ENCODE results near the gene NFE2L2.
"Not testable (repeated sequence)": the region's sequence is repeated elsewhere in the genome, so short reads cannot be mapped to it uniquely, and the experiment has no call there.

NFE2L2 gene

DNA sequence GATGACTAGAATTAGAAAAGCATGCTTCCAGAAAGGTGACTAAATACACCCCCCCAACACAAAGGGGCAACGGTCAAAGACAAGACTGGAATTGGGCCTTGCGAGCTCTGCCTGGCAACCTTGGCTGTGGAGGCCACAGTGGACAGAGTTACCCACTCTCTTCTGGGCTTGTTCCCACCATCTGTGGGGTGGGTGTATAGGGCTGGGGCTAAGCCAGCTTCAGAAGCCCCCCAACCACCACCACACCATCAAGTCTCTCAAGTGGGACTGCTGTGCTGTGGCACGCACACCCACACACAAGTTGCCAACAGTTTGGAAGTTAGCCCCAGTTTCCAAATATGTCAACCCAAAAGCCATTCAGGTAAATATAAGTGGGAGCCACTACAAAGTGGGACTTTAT, 7.8 kb downstream of the NFE2L2 start:
- TF ChIP-seq POLR2A (IDR thresholded peaks at IDR 0.05; ENCODE audit: low read length) (no peak), GATA1 (IDR thresholded peaks at IDR 0.05; ENCODE audit: low read depth, low read length) (no peak)
- no peak for DNase-seq

DNA sequence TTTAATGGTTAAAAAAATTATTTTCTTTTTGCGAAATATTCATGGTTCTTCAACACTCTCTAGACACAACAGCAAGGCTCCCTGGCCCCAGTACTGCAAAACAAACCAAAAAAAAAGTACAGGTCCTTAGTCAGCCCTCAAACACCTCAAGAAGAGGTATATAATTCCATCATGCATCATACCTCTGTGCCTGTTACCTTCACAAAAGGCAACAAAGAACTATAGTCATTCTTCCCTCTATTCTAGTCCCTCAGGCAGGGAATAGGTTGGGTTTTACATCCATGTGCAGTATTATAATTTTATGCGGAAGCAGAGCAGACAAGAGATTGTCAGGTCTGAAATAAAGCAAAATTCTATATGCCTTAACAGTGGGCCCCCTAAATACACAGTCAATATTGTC, 8.5 kb downstream of the NFE2L2 start:
- DNase-seq = no peak
- no peak for TF ChIP-seq GATA1 (IDR thresholded peaks at IDR 0.05; ENCODE audit: low read depth, low read length)
- no peak for TF ChIP-seq POLR2A (IDR thresholded peaks at IDR 0.05; ENCODE audit: low read length)

DNA sequence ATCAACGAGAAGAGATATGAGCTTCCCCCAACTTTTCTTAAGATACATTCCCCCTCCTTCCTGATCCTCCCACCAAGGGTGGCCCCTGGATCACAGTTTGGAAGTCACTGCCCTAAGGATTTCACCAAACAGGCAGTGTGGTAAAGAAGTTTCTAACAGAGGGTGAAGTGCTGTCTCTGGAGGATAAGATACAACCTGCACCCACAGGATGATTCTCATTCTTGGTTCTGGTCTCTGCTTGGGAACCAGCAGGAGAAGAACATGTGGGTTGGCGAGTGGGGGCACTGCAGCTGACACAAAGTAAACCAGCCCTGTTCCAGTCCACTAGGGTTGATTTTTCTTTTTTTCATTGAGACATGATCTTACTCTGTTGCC, 9.3 kb downstream of the NFE2L2 start:
- no peak for DNase-seq
- no peak for TF ChIP-seq POLR2A (IDR thresholded peaks at IDR 0.05; ENCODE audit: low read length)
- no peak for TF ChIP-seq GATA1 (IDR thresholded peaks at IDR 0.05; ENCODE audit: low read depth, low read length)

DNA sequence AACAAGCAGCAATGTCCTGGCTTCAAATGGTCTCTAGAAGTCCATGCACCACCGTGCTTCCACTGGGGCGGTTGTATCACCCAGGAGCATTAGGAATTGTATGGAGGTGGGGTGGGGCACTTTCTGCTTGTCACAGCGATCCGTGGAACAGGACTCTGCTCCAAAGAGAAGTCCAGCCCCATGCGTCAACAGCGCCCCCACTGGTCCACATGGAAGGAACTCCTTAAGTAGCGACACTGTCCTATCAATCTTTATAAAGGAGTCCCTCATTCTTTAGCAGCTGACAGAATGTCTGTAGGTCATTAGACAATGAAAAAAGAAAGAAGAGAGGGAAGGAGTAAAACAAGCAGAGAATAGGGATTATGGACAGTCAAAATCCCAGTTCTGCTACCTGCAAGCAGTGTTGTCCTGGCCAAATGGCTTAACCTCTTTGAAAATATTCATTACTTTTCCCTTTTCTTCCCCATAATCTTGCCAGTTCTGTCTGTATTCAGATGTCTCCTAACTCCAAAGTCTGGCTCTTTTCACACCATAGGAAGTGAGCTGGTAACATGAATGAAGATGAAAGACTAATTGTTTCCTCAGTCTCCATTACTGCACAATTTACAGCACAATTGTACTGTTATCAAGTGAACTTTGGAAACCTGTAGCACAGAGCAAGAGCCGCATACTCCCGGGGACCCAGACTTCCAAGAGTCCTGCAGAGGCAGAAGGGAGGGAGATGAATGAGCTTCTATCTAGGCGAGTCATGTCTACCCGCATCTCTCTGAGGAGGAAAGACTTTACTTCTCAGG, 9.9 kb downstream of the NFE2L2 start:
- DNase-seq = peak; percentile 67 to 73

DNA sequence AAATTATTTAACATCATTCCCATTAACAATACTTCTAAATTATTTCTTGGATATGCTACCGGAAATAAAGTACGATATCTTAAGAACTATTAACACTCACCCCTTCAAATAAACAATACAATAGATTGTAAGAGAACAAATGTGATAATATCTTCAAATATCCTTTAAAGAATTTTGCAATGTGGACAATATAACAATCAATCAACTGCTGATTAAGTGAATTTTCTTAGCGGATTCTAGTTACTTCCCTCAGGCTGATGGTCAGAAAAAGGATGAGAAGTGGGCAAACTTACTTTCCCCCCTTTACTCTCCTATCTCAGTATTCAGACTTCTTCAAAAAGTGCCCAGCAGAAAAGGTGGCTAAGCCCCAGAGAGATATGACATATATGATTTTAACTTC, 10.8 kb downstream of the NFE2L2 start:
- TF ChIP-seq GATA1 (IDR thresholded peaks at IDR 0.05; ENCODE audit: low read depth, low read length) (no peak), POLR2A (IDR thresholded peaks at IDR 0.05; ENCODE audit: low read length) (no peak)

More for the DNA sequence above, 9.9 kb downstream of the NFE2L2 start:
- no peak for TF ChIP-seq GATA1 (IDR thresholded peaks at IDR 0.05; ENCODE audit: low read depth, low read length)
- TF ChIP-seq POLR2A (IDR thresholded peaks at IDR 0.05; ENCODE audit: low read length) = no peak

DNA sequence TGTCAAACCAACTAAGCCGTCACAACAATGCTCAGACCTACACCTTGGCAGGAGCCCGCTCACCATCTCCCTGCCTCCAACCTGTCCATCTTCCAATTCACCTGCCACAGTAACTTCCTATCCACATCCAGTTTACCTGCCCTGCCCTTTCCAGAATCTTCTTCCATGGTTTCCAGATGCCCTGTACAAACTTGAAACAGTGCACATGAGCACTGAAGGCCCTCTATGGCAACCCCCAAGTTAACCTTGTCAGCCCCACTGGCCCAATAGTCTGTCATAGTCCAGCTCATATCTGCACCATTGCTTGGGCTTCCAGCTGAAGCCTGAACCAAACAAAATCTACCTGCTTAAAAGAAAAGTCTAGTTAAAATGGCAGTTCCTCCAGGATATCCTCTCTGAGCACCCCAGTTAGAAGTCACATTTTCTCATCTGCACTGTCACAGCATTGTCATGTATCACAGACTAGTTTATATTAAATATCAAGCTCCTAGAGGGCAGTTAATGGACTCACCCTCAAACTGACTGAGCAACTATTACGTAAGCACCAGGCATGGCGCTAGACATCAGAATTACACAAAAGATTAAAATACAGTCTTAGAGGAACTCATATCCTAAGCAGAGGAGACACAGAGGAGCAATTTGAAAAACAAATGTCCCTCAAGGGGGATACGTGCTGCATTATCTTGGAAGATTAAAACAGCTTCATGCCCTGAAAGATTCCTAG, 11.6 kb downstream of the NFE2L2 start:
- peak; percentile 26 to 58 for DNase-seq
- TF ChIP-seq POLR2A (IDR thresholded peaks at IDR 0.05; ENCODE audit: low read length) (no peak), GATA1 (IDR thresholded peaks at IDR 0.05; ENCODE audit: low read depth, low read length) (no peak)

More for the DNA sequence above, 10.8 kb downstream of the NFE2L2 start:
- DNase-seq = no peak

DNA sequence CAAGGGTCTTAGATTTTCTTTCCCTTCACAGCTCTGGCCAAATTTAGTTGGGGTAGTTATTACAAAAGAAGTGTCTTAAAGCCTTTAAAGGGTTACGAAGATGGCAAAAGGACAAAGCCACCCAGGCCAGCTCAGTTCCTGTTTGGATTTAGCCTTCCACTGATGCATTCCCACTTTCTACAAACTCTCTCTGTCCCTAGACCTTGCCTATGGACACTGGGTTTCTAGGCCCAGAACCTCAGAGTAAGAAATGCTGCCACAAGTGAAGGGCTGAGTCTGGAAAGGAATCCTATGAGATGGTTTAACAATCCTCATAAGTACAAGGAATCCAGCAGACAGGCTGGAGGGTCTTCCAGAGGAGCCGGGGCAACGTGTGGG, 13.4 kb downstream of the NFE2L2 start:
- DNase-seq = no peak
- no peak for TF ChIP-seq POLR2A (IDR thresholded peaks at IDR 0.05; ENCODE audit: low read length)
- TF ChIP-seq GATA1 (IDR thresholded peaks at IDR 0.05; ENCODE audit: low read depth, low read length) = no peak

DNA sequence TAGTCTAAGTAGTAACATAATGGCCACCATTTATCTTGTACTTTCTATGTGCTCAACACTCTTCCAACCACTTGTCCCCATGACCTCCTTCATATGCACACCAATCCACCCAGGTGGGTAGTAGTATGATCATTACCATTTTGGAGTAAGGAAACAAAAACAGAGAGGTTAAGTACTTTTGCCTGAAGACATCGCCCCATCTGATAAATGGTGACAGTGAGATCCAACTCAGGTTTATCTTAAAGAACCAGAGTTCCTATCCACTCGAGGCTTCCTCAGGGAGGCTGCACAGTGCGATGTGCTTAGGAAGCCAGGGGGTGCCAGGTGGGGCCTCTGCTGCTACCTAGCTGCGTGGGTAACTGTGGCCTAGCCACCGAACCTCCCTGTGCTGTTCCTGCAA, 14.1 kb downstream of the NFE2L2 start:
- TF ChIP-seq POLR2A (IDR thresholded peaks at IDR 0.05; ENCODE audit: low read length) (no peak), GATA1 (IDR thresholded peaks at IDR 0.05; ENCODE audit: low read depth, low read length) (no peak)
- DNase-seq = peak in 1 of 2 experiments; percentile 27

DNA sequence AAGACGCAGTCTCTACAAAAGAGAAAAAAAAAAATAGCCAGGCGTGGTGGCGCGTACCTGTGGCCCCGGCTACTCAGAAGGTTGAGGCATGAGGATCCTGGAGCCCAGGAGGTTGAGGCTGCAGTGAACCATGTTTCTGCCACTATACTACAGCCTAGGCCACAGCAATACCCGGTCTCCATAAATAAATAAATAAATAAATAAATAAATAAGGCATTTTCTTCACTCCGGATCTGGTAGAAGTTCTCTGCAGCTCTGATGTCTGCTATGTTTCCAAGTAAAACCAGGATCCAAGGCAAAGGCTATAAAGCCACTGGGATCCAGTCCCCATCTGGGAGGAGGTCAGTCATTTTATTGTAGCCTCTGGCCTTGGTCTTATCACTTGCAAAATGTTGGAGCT, 15.5 kb downstream of the NFE2L2 start:
- DNase-seq = no peak
- TF ChIP-seq GATA1 (IDR thresholded peaks at IDR 0.05; ENCODE audit: low read depth, low read length) = no peak
- TF ChIP-seq POLR2A (IDR thresholded peaks at IDR 0.05; ENCODE audit: low read length) = no peak

DNA sequence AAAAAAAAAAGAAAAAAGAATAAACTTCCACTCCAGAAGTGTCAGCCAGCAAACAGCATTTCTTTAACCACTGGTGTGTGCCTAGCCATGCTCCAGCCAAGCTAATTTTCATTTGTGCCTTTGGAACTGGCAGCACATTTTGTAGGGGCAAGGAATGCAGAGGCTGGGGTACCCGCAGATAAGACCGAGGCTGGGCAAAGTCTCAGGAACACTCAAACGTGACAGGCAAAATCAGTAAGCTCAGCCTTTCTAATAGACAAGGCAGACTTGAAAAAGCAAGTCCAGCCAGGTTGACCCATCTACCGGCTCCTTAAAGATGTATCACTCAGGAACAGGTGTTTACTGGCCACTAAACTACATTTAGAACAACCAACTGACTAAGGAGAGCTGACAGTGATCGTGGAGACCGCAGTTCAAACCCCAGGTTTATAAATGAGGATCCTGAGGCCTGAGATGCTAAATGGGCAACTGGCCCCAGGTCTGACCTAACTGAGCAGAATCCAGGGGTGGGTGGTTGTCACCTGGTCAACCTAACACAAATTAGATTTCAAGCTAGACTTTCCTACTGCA, 16.7 kb downstream of the NFE2L2 start:
- DNase-seq = no peak
- TF ChIP-seq GATA1 (IDR thresholded peaks at IDR 0.05; ENCODE audit: low read depth, low read length) (no peak), POLR2A (IDR thresholded peaks at IDR 0.05; ENCODE audit: low read length) (no peak)

DNA sequence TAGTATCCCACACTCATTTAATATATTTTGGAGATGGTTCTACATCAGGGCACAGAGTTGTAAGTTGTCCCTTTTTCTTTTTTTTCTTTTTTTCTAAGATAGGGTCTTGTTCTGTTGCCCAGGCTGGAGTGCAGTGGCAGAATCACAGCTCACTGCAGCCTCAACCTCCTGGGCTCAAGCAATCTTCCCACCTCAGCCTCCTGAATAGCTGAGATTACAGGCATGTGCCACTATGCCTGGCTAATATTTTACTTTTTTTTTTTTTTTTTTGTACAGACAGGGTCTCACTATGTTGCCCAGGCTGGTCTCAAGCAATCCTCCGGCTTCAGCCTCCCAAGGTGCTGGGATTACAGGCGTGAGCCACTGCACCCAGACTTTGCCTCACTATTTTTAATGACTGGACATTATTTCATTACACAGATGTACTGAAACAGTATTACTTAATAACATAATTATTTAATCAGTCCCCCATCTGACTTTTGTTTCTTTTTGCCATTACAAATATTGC, 17.9 kb downstream of the NFE2L2 start:
- DNase-seq = not testable (repeated sequence)

DNA sequence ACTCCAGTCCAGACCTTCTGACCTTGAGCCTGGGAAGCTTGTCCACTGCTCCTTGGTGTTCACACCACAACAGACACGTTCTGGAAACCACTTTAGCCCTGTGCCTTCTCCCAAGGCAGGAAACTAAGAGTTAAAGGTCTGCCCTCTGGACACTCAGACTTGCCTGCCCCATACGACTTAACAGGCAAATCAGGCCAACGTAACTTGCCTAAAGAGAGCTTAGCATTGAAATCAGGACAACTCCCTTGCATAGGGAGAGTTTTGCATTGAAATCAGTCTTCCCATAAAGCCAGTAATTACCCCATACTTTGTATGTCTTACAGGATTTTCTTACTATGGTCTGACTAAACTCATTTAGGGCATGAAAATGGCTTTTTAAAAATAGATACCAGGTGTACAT, 18.5 kb downstream of the NFE2L2 start:
- TF ChIP-seq POLR2A (IDR thresholded peaks at IDR 0.05; ENCODE audit: low read length) = no peak
- no peak for TF ChIP-seq GATA1 (IDR thresholded peaks at IDR 0.05; ENCODE audit: low read depth, low read length)
- DNase-seq = no peak

DNA sequence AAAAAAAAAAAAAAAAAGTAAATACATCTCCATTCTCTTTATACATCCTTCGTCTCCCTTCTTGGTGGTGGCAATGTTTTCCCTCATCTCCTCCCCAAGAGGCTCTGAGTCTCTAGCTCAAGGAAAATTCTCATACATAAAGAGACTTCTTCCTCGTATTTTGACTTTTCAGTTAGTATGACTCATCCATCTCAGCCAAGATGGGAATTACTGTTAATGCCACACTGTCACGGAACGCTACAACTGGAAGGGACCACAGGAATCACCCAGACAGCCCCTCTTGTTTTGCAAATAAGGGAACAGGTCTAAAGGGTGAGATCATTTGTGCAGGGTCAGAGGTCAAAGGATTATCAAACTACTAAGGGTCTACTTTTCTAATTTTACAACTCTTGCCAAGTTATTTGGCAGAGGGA, 19.5 kb downstream of the NFE2L2 start:
- DNase-seq = no peak

DNA sequence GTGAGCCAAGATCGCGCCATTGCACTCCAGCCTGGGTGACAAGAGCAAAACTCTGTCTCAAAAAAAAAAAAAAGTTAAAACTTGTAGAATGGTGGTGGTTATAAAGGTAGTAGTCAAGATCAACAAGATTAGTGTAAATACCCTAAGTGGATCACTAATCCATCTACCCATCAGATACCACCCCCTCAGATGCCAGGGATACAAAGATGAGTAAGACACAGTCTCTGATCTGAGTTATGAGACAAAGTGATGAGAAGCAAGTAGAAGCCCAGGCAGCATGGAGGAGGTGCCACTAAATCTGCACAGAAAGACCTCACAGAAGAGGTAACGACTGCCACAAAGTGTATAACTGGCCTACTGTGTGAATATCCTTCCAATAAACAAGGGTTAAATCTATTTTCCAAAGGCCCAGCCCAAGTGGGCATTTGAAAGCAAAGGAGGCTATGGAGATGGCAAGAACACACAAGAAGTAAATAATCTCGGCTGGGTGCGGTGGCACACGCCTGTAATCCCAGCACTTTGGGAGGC, 20.2 kb downstream of the NFE2L2 start:
- TF ChIP-seq POLR2A (IDR thresholded peaks at IDR 0.05; ENCODE audit: low read length) (no peak), GATA1 (IDR thresholded peaks at IDR 0.05; ENCODE audit: low read depth, low read length) (no peak)
- no peak for DNase-seq

More for the DNA sequence above, 19.5 kb downstream of the NFE2L2 start:
- TF ChIP-seq POLR2A (IDR thresholded peaks at IDR 0.05; ENCODE audit: low read length) (no peak), GATA1 (IDR thresholded peaks at IDR 0.05; ENCODE audit: low read depth, low read length) (no peak)

Measured in erythroblast (primary cell).